NCI-H2029 (cell line): Measurements from ENCODE around the gene METTL8.
"Not testable (repeated sequence)": the region's sequence is repeated elsewhere in the genome, so short reads cannot be mapped to it uniquely, and the experiment has no call there.

ENCODE experiments used
- DNase-seq: peaks from one replicate; lab custom pipeline; 2025; lab: John Stamatoyannopoulos, UW

The METTL8 gene

GRCh38 chr2:171311589-171311988, 122.2 kb downstream of the METTL8 start:
- not testable (repeated sequence) for DNase-seq

GRCh38 chr2:171310889-171311288, 122.9 kb downstream of the METTL8 start:
- no peak for DNase-seq

GRCh38 chr2:171309455-171310286, 124.1 kb downstream of the METTL8 start:
- DNase-seq = no peak

GRCh38 chr2:171308280-171309054, 125.3 kb downstream of the METTL8 start:
- DNase-seq = no peak

GRCh38 chr2:171307560-171307959, 126.2 kb downstream of the METTL8 start:
- no peak for DNase-seq

- DNase-seq = no peak
Observed at GRCh38 chr2:171297956-171298355, 135.8 kb downstream of the METTL8 start.

GRCh38 chr2:171294608-171295007, 139.2 kb downstream of the METTL8 start:
- no peak for DNase-seq

GRCh38 chr2:171293661-171294060, 140.1 kb downstream of the METTL8 start:
- DNase-seq = no peak

- DNase-seq = no peak
Observed at GRCh38 chr2:171289991-171290390, 143.8 kb downstream of the METTL8 start.

GRCh38 chr2:171289316-171289715, 144.5 kb downstream of the METTL8 start:
- no peak for DNase-seq

- DNase-seq = no peak
Observed at GRCh38 chr2:171287611-171288010, 146.2 kb downstream of the METTL8 start.

GRCh38 chr2:171287036-171287571, 146.7 kb downstream of the METTL8 start:
- no peak for DNase-seq

- no peak for DNase-seq
Observed at GRCh38 chr2:171281110-171281509, 152.7 kb downstream of the METTL8 start.

- no peak for DNase-seq
Observed at GRCh38 chr2:171279983-171280790, 153.6 kb downstream of the METTL8 start.

- DNase-seq = no peak
Observed at GRCh38 chr2:171274757-171275156, 159.0 kb downstream of the METTL8 start.

GRCh38 chr2:171271971-171272436, 161.8 kb downstream of the METTL8 start:
- peak; percentile 79 for DNase-seq

GRCh38 chr2:171271386-171271785, 162.4 kb downstream of the METTL8 start:
- DNase-seq = no peak

GRCh38 chr2:171267855-171268629, 165.7 kb downstream of the METTL8 start:
- DNase-seq = no peak
